ENCODE results near the gene CFTR.
"Not testable (repeated sequence)": the region's sequence is repeated elsewhere in the genome, so short reads cannot be mapped to it uniquely, and the experiment has no call there.

CFTR gene

GRCh38 chr7:117706210-117706609 lies 226.4 kb downstream of the CFTR start:
- H3K27ac ChIP-seq, result no peak overlapping the region
- no peak overlapping the region for H3K9ac ChIP-seq
- no peaks in the 10 kb centered on the region for H3K36me3 ChIP-seq
- H3K4me2 ChIP-seq, result no peak overlapping the region
- no peaks in the 10 kb centered on the region; a peak in 1 of 22 replicates for H3K9me3 ChIP-seq (replicated peaks in 1 of 11)
- no peak for TF ChIP-seq Cebpa-rat (IDR thresholded peaks at IDR 0.05)
- no peak overlapping the region for H3K4me3 ChIP-seq
- H3K27me3 ChIP-seq, result no peaks in the 10 kb centered on the region
- no peaks in the 10 kb centered on the region for H4K20me1 ChIP-seq
- H3K4me1 ChIP-seq, result no peaks in the 10 kb centered on the region

GRCh38 chr7:117707080-117707479 lies 227.3 kb downstream of the CFTR start:
- no peak overlapping the region for H3K4me3 ChIP-seq
- no peaks in the 10 kb centered on the region; a peak in 1 of 22 replicates for H3K9me3 ChIP-seq (replicated peaks in 1 of 11)
- no peak overlapping the region for H3K27ac ChIP-seq
- no peak overlapping the region for H3K4me2 ChIP-seq
- H3K27me3 ChIP-seq, result no peaks in the 10 kb centered on the region
- H3K36me3 ChIP-seq, result no peaks in the 10 kb centered on the region
- TF ChIP-seq Cebpa-rat (IDR thresholded peaks at IDR 0.05), result no peak
- no peaks in the 10 kb centered on the region for H4K20me1 ChIP-seq
- no peaks in the 10 kb centered on the region; a peak in 1 of 20 replicates for H3K4me1 ChIP-seq
- no peak overlapping the region for H3K9ac ChIP-seq

GRCh38 chr7:117708173-117708572 lies 228.3 kb downstream of the CFTR start:
- not testable (repeated sequence) for H3K27ac ChIP-seq; H3K27me3 ChIP-seq; H3K4me3 ChIP-seq; H3K9ac ChIP-seq; H3K9me3 ChIP-seq (replicated peaks in 1 of 11); H3K36me3 ChIP-seq; H4K20me1 ChIP-seq; H3K4me2 ChIP-seq; H3K4me1 ChIP-seq

- H3K27me3 ChIP-seq, result no peaks in the 10 kb centered on the region
- H3K4me3 ChIP-seq, result no peak overlapping the region
- H3K4me1 ChIP-seq, result no peaks in the 10 kb centered on the region; a peak in 1 of 20 replicates
- no peaks in the 10 kb centered on the region for H3K36me3 ChIP-seq
- H3K9me3 ChIP-seq (replicated peaks in 1 of 11), result no peaks in the 10 kb centered on the region; a peak in 1 of 22 replicates
- H3K4me2 ChIP-seq, result no peak overlapping the region
- H3K27ac ChIP-seq, result no peak overlapping the region
- no peak for TF ChIP-seq Cebpa-rat (IDR thresholded peaks at IDR 0.05)
- H4K20me1 ChIP-seq, result no peaks in the 10 kb centered on the region
- no peak overlapping the region for H3K9ac ChIP-seq
Measured at GRCh38 chr7:117711556-117711955, 231.7 kb downstream of the CFTR start.

- Histone ChIP-seq H4K20me1 (no peaks in the 10 kb centered on the region), H3K27ac (no peak overlapping the region), H3K9ac (no peak overlapping the region), H3K4me1 (no peaks in the 10 kb centered on the region; a peak in 1 of 20 replicates), H3K4me3 (no peak overlapping the region), H3K9me3 (replicated peaks in 1 of 11) (no peaks in the 10 kb centered on the region), H3K27me3 (no peaks in the 10 kb centered on the region), H3K4me2 (no peak overlapping the region), H3K36me3 (no peaks in the 10 kb centered on the region)
- no peak for TF ChIP-seq Cebpa-rat (IDR thresholded peaks at IDR 0.05)
Measured at GRCh38 chr7:117715784-117716445, 236.1 kb downstream of the CFTR start.

GRCh38 chr7:117716707-117717299 lies 237.0 kb downstream of the CFTR start:
- no peak overlapping the region for H3K4me3 ChIP-seq
- H3K4me2 ChIP-seq, result no peak overlapping the region
- no peak overlapping the region for H3K27ac ChIP-seq
- H3K9me3 ChIP-seq (replicated peaks in 1 of 11), result no peaks in the 10 kb centered on the region
- TF ChIP-seq Cebpa-rat (IDR thresholded peaks at IDR 0.05), result no peak
- H3K27me3 ChIP-seq, result no peaks in the 10 kb centered on the region
- no peak overlapping the region for H3K9ac ChIP-seq
- no peaks in the 10 kb centered on the region for H3K36me3 ChIP-seq
- H4K20me1 ChIP-seq, result no peaks in the 10 kb centered on the region
- no peaks in the 10 kb centered on the region for H3K4me1 ChIP-seq

- H3K4me3 ChIP-seq, result no peak overlapping the region
- H3K9ac ChIP-seq, result no peak overlapping the region
- no peak for TF ChIP-seq Cebpa-rat (IDR thresholded peaks at IDR 0.05)
- no peaks in the 10 kb centered on the region for H3K9me3 ChIP-seq (replicated peaks in 1 of 11)
- no peaks in the 10 kb centered on the region for H4K20me1 ChIP-seq
- H3K27me3 ChIP-seq, result no peaks in the 10 kb centered on the region
- H3K27ac ChIP-seq, result no peak overlapping the region
- H3K36me3 ChIP-seq, result no peaks in the 10 kb centered on the region
- H3K4me1 ChIP-seq, result no peaks in the 10 kb centered on the region
- no peak overlapping the region for H3K4me2 ChIP-seq
Measured at GRCh38 chr7:117717357-117717756, 237.5 kb downstream of the CFTR start.
